Stimulated activated CD8-positive, alpha-beta memory T cell treated with anti-CD3 and anti-CD28 coated beads, Interleukin-7, amount 100 ng/mL, for 1 hour (primary cell): ENCODE results near the gene RASGRP3.

Source experiments
- DNase-seq, 2 donors: peaks; one replicate each; pipeline ENCODE4 v3.0.0-alpha.2; 2020; ENCODE audit warnings: low read depth in 2 of 2

RASGRP3 gene

GRCh38 chr2:33521791-33522281 is 45.4 kb downstream of the RASGRP3 start:
- no peak for DNase-seq

- no peak for DNase-seq
Observed at GRCh38 chr2:33522576-33522975, 46.1 kb downstream of the RASGRP3 start.

- DNase-seq = no peak
Observed at GRCh38 chr2:33525666-33526065, 49.2 kb downstream of the RASGRP3 start.

GRCh38 chr2:33526132-33526531 is 49.7 kb downstream of the RASGRP3 start:
- no peak for DNase-seq

GRCh38 chr2:33526921-33527320 is 50.5 kb downstream of the RASGRP3 start:
- DNase-seq = no peak

GRCh38 chr2:33528441-33528950 is 52.0 kb downstream of the RASGRP3 start:
- no peak for DNase-seq

GRCh38 chr2:33529771-33530481 is 53.5 kb downstream of the RASGRP3 start:
- DNase-seq = no peak

GRCh38 chr2:33530690-33531548 is 54.5 kb downstream of the RASGRP3 start:
- no peak for DNase-seq

- DNase-seq = no peak
Observed at GRCh38 chr2:33531549-33532059, 55.2 kb downstream of the RASGRP3 start.

GRCh38 chr2:33532146-33532545 is 55.7 kb downstream of the RASGRP3 start:
- DNase-seq = no peak

GRCh38 chr2:33532966-33533365 is 56.5 kb downstream of the RASGRP3 start:
- DNase-seq = no peak

GRCh38 chr2:33535421-33535820 is 59.0 kb downstream of the RASGRP3 start:
- no peak for DNase-seq

GRCh38 chr2:33541243-33541642 is 64.8 kb downstream of the RASGRP3 start:
- DNase-seq = no peak

- no peak for DNase-seq
Observed at GRCh38 chr2:33550206-33550605, 73.8 kb downstream of the RASGRP3 start.

- DNase-seq = no peak
Observed at GRCh38 chr2:33552758-33553461, 76.5 kb downstream of the RASGRP3 start.

GRCh38 chr2:33555681-33556080 is 79.2 kb downstream of the RASGRP3 start:
- no peak for DNase-seq

GRCh38 chr2:33559328-33559727 is 82.9 kb downstream of the RASGRP3 start:
- DNase-seq = no peak

- DNase-seq = no peak
Observed at GRCh38 chr2:33560017-33560416, 83.6 kb downstream of the RASGRP3 start.

- DNase-seq = no peak
Observed at GRCh38 chr2:33561872-33562271, 85.4 kb downstream of the RASGRP3 start.

- DNase-seq = no peak
Observed at GRCh38 chr2:33570681-33571080, 94.2 kb downstream of the RASGRP3 start.

GRCh38 chr2:33573657-33574056 is 97.2 kb downstream of the RASGRP3 start:
- DNase-seq = no peak

GRCh38 chr2:33577084-33577483 is 100.6 kb downstream of the RASGRP3 start:
- no peak for DNase-seq
